Activated CD4-positive, alpha-beta T cell treated with anti-CD3 and anti-CD28 coated beads, Interleukin-2, amount 50 U/mL, for 1 hour (primary cell): Measurements from ENCODE around the gene HSF4.
A peak's percentile ranks its signal among the peaks of the same experiment; 100 is the strongest.

Source experiments
- DNase-seq: peaks from one replicate; pipeline ENCODE4 v3.0.0-alpha.2; 2020

HSF4 gene

DNA sequence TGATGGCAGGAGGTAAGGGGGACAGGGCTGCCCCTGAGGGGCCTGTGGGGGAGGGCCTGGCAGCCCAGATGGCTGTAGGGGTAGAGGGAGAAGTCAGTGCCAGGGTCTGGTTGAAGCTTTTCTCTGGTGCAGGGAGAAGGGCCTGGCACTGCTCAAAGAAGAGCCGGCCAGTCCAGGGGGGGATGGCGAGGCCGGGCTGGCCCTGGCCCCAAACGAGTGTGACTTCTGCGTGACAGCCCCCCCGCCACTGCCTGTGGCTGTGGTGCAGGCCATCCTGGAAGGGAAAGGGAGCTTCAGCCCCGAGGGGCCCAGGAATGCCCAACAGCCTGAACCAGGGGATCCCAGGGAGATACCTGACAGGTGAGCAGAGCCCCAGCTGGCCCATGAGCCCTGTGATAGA is 3.0 kb downstream of the HSF4 start:
- no peak for DNase-seq

DNA sequence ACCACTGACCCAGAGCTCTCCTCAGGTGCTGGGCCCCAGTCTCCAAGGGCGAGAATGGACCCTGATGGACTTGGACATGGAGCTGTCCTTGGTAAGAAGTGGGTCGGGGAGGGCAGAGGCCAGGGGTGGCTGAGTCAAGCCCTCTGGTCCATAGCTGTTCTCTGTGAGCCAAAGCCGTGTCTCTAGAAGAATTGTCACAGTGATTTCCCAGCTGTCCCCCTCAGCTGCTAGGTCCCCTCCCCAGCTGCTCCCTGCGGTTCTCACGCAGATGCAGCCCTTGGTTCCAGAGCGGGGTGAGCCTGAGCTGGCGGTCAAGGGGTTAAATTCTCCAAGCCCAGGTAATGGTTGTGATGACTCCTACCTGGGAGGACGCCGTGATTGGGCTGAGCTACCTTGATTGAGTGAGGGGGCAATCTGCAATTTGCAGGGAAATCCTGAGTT is 4.5 kb downstream of the HSF4 start:
- DNase-seq, result no peak

DNA sequence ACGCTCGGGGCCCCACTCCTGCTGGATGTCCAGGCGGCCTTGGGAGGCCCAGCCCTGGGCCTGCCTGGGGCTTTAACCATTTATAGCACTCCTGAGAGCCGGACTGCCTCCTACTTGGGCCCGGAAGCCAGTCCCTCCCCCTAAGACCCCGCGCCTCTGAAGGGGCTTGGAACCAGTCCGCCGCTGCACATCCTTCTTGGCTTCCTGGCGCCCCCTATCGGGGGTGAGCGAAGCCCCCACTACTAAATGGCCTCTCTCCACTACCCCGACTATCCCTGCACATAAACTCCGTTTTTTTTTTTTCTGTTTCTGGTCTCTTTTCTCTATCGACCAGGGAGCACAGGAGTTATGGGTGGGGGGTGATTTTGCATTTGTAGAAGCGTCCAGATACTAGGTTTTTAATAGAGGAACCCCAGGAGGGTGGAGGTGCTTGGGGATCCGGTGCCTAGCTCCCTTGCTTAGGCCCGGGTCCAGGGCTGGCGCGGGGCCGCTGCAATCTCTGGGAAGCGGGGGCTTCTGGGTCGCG is 5.2 kb downstream of the HSF4 start:
- DNase-seq, result no peak

GRCh38 chr16:67170168-67170948 is 5.8 kb downstream of the HSF4 start, which contains the start of gene NOL3:
TSS of gene NOL3 (plus strand) at chr16:67170538.
- DNase-seq, result no peak

DNA sequence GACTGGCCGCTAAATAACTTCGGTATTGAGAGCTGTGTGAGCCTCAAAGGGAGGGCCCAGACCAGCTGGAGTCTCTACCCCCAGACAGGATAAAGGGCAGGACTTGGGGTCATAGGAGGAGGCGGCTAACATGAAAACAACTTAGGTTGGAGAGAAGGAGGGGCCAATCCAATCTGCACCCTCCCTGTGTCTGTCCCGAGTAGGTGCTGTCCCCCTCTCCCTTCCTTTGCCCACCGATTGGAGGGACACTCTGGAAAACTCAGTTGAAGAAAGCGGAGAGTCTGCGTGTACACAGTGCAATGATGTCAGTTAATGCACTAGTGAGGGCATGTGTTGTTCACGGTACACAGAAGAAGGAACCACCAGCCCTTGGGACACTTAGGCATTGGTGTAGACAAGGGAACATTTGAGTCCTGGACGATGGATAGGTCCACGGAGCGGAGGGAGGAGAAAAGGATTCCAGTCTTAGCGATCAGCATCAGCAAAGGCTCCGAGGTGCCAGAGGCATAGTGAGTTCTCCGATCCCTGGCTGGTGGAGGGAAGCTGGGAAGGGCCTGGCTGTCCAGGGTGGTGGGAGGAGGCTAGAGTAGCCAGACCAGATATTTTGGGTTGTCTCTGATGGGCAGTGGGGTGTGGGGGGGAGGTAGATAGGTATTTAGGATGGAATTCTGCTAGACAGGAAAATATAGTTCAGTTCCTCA is 6.6 kb downstream of the HSF4 start:
- no peak for DNase-seq

DNA sequence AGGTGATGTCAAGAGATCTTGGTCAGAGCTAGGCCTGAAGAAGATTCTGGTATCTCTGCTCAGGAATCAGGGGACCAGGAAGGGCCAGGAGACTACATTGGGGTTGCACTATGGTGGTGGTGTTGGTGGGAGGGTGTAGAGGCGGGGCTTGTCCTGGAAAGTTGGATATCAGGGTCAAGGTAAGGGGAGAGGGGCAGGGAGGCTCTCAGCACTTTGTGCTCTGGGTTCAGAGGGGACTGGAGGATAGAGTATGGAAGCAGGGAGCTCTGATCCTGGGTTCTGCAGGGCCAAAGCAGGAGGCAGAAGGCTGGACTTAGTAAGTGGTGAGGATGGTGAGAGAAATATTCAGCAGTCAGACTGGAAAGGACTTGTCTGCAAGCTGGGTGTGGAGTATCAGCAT is 8.8 kb downstream of the HSF4 start:
- DNase-seq, result no peak

GRCh38 chr16:67173808-67174705 is 9.5 kb downstream of the HSF4 start:
- peak; percentile 63 for DNase-seq

GRCh38 chr16:67174706-67175231 is 10.2 kb downstream of the HSF4 start:
- no peak for DNase-seq

GRCh38 chr16:67176662-67177061 is 12.1 kb downstream of the HSF4 start:
- no peak for DNase-seq

GRCh38 chr16:67177743-67178699 is 13.5 kb downstream of the HSF4 start:
- peak; percentile 62 for DNase-seq

DNA sequence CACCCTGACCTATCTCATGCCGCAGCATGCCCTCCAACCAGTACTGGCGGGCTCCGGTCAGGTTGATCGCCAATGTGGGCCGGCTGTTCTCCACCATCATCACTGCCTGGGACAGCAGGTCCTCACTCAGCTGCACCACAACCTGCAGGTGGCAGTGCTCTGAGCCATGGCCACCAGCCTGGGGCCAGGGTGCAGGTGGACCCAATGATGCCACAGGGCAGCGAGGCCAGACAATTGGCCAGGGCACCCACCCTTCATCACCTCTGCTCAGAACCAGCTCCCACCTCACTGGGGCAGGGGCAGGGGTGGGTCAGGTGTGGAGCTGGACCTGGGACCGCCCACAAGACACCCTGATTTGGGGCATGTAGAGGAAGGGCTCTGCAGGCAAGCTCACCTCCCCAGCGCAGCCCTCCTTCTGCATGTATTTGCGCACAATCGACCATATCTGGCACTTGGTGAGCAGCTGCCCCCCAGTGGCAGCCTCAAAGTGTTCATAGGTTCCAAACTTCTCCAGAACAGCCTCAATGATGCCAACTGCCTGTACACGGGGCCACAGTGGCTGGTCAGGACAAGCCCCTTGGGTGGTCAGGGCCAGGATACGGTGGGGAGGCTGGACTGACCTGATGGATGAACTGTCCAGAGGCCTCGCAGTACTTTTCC is 15.0 kb downstream of the HSF4 start:
- DNase-seq, result no peak

DNA sequence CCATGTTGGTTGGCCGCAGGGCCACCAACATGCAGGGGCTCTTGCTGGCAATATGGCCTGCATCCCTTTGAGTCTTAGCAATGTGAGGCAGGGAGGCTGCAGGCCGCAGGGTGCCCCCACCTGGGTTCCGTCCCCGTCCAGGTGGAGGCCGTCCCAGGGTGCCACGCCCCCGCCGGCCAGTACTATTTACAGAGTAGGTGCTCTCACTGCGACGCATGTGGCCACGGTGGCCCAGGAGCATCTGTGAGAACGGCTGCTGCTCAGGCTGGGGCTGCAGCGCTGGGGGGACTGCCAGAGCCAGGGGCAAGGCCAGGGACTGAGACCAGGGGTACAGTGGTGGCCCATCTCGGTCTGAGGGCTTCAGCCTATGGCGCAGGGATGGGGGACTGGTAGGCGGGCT is 15.6 kb downstream of the HSF4 start:
- no peak for DNase-seq

DNA sequence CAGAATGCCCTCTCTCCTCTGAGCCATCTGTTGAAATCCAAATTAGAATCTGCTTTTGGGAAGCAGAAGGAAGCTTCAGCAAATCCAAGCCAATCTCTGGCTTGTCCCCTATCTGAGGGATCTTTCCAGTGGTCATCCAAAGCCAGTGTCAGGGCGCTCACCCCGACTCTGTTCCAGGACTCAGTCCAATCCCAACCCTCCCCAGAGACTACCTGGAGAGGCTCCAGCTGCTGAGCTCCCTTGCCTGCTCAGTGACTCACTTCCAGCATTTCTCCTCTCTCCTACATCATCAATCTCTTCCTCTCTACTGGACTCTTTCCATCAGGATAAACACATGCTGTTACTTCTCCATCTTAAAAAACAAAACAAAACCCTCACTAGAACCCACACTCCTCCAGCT is 16.8 kb downstream of the HSF4 start:
- DNase-seq, result no peak

- no peak for DNase-seq
Measured at GRCh38 chr16:67182288-67182687, 17.7 kb downstream of the HSF4 start.

DNA sequence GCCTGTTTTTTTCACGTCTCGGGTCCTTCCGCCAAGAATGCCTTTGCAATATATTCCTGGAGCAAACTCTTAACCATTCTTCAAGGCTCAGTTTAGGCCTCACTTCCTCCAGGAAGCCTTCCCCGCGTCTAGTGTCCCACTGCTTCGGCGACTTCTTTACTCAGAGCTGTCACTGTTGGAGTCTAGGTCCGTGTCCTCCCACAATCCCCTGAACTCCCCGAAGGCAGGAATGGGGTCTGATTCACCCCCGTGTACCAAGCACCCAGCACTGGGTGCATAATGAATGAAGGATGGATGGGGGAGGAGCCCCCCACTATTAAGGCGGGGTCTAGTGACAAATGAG is 18.7 kb downstream of the HSF4 start:
- no peak for DNase-seq

DNA sequence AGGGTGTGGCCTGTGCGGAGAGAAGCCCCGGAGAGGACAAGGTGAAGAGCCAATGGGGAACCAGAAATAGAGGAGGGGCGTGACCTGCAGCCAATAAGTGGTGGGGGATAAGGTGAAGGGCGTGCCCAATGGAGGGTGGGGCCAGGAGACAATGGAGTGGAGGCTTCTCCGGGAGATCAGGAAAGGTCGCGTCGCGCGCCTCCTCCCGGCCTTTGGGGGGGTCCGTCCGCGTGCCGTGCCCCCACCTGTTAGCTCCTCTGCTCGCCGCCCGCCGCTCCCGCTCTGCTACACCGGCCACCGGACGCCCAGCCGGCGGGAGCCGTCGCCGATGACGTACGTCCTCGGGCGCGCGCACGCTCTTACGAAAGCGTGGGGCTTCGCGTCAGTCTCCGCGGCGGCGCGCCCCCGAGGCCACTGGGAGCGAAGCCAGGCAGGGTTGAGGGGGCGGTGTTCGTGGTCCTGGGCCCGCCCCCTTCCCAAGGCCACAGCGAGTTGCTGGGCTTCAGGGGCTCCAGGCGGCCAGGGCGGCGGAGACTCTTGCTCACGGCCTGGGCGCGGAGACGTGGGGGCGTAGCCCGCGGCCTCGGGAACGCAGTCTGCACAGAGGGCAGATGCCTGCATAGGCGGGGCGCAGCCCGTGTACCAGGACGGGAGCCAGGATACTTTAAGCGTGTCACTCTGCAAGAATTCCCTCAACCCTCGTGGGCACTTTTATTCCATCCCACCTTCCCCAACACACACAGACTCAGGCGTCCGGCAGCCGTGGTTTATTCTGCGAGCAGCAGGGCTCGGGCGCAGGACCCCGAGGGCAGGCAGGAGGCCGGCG is 19.3 kb downstream of the HSF4 start, which contains the start of gene MATCAP1:
TSS of gene MATCAP1 (minus strand) at position 337 of the 826 bp plus-strand sequence. CDS start 3,353 bp downstream, outside the sequence.
- DNase-seq, result peak; percentile 90

DNA sequence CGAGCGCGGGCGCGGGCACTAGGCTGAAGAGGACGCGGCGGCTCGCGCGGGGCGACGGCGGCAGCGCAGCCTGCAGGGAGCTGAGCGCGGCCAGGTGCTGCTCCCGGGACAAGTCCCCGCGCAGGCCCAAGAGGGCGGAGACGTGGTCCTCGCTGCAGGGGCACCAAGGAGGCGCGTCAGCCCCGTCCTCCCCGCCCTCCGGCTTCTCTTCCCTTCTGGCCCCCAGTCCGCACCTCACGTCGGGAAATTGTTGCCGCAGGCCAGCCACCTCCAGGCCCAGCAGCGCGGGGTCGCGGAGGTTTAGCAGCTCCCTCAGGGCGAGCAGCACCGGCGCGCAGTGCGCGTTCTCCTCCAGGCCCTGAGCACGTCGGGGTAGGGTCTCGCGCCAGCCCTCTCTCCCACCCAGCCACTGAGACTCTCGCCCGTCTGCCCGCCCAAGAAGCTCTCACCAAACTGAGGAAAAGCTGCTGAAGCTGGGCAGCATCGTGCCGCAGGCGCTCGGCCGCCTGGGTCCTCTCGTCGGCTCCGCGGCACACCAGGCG is 20.0 kb downstream of the HSF4 start:
- DNase-seq, result no peak

- DNase-seq, result peak; percentile 87
Measured at GRCh38 chr16:67184995-67185650, 20.6 kb downstream of the HSF4 start.

DNA sequence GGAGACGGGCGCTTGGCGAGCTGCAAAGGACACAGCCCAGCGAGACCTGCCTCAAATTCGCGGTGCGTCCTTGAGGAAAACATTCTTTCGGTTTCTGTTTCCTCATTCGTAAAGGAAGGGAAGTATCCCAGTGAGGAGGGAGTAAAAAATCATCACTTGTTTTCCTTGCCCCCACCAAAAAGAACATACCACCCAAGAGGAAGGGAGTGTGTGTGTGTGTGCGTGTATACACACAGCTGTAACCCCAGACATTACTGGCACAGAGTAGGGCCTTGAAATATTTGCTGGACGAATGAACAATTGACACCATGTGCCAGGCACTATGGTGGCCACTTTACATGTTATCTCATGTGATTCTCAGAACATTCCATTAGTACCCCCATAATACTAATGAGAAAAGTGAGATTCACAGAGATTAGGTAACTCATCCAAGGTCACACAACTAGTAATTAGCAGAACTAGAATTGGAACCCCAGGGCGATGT is 21.1 kb downstream of the HSF4 start:
- no peak for DNase-seq
